Astrocyte (in vitro differentiated cells and primary cell): Measurements from ENCODE around the gene RUBCNL. TPM values are rescaled to one million over a fixed set of nuclear protein-coding genes. Genes with fewer than 3 reads are reported as not detected.

Experiments
- DNase-seq: peaks from one replicate; pipeline ENCODE4 v3.0.0-alpha.2; 2010; ENCODE audit warnings: low read depth
- FAIRE-seq: peaks from 2 replicates; lab custom pipeline; 2011; peaks lifted over from hg19 to GRCh38; lab: Jason Lieb, UNC
- H2AFZ ChIP-seq: 2 replicates; pipeline ENCODE4 v1.6.0; 2012; ENCODE audit warnings: low read depth, low read length, inconsistent platforms
- H3K27ac ChIP-seq: 2 replicates; pipeline ENCODE4 v1.5.1; 2011; ENCODE audit warnings: low read depth, low read length, inconsistent platforms
- H3K27me3 ChIP-seq: 2 replicates; pipeline ENCODE4 v1.6.0; 2011; ENCODE audit warnings: low read length, inconsistent platforms; ENCODE audit not compliant: insufficient read depth
- H3K36me3 ChIP-seq: 2 replicates; pipeline ENCODE4 v1.5.1; 2011; ENCODE audit warnings: low read length, inconsistent platforms; ENCODE audit not compliant: insufficient read depth
- H3K4me1 ChIP-seq: 2 replicates; pipeline ENCODE4 v1.5.1; 2011; ENCODE audit warnings: low read length, inconsistent platforms; ENCODE audit not compliant: insufficient read depth
- H3K4me2 ChIP-seq: 2 replicates; pipeline ENCODE4 v1.6.0; 2012; ENCODE audit warnings: low read length, inconsistent platforms
- H3K4me3 ChIP-seq: 2 replicates; pipeline ENCODE4 v1.5.1; 2011; ENCODE audit warnings: low read depth, mild to moderate bottlenecking, low read length, inconsistent platforms; ENCODE audit not compliant: insufficient read depth
- H3K79me2 ChIP-seq: 2 replicates; pipeline ENCODE4 v1.6.0; 2012; ENCODE audit warnings: mild to moderate bottlenecking, low read length, inconsistent platforms; ENCODE audit not compliant: insufficient read depth
- H3K9ac ChIP-seq: 2 replicates; pipeline ENCODE4 v1.6.0; 2012; ENCODE audit warnings: mild to moderate bottlenecking, low read length, inconsistent platforms
- H3K9me3 ChIP-seq: 2 replicates; pipeline ENCODE4 v1.5.1; 2012; ENCODE audit warnings: low read depth, mild to moderate bottlenecking, low read length, inconsistent platforms; ENCODE audit not compliant: insufficient read depth
- H4K20me1 ChIP-seq: 2 replicates; pipeline ENCODE4 v1.6.0; 2012; ENCODE audit warnings: low read length, inconsistent platforms; ENCODE audit not compliant: insufficient read depth
- H3K27ac Mint-ChIP-seq: one replicate; pipeline ENCODE4 v1.8.0; 2021; ENCODE audit warnings: mild to moderate bottlenecking, mixed read lengths; ENCODE audit not compliant: unreplicated experiment
- H3K27me3 Mint-ChIP-seq: one replicate; pipeline ENCODE4 v1.8.0; 2021; ENCODE audit warnings: low read depth, mixed read lengths; ENCODE audit not compliant: unreplicated experiment
- H3K36me3 Mint-ChIP-seq: one replicate; pipeline ENCODE4 v1.8.0; 2021; ENCODE audit warnings: low read depth, mixed read lengths; ENCODE audit not compliant: unreplicated experiment
- H3K4me1 Mint-ChIP-seq: one replicate; pipeline ENCODE4 v1.8.0; 2021; ENCODE audit warnings: low read depth, mixed read lengths; ENCODE audit not compliant: unreplicated experiment
- H3K4me3 Mint-ChIP-seq: one replicate; pipeline ENCODE4 v1.8.0; 2021; ENCODE audit warnings: mild to moderate bottlenecking, moderate library complexity, mixed read lengths; ENCODE audit not compliant: unreplicated experiment
- H3K9me3 Mint-ChIP-seq: one replicate; pipeline ENCODE4 v1.8.0; 2021; ENCODE audit warnings: mild to moderate bottlenecking, mixed read lengths; ENCODE audit not compliant: unreplicated experiment
- EZH2 ChIP-seq: IDR thresholded peaks from 2 replicates; pipeline ENCODE4 v1.6.1; 2012; ENCODE audit warnings: mild to moderate bottlenecking, low read length, inconsistent platforms; ENCODE audit not compliant: insufficient read depth
- total RNA-seq: library from RNA; stranded (reverse); gene quantifications from 2 replicates; pipeline ENCODE4 v1.2.1, GENCODE V29; 2021
- TF ChIP-seq, protein P1 (sequence below): IDR thresholded peaks from 2 replicates; pipeline ENCODE4 v1.5.1; 2011; ENCODE audit warnings: low read depth, mild to moderate bottlenecking, inconsistent platforms, low read length, moderate library complexity; ENCODE audit not compliant: insufficient read depth

The RUBCNL gene
- total RNA-seq, 1 donor from 2014 or later = 1.5 TPM

DNA sequence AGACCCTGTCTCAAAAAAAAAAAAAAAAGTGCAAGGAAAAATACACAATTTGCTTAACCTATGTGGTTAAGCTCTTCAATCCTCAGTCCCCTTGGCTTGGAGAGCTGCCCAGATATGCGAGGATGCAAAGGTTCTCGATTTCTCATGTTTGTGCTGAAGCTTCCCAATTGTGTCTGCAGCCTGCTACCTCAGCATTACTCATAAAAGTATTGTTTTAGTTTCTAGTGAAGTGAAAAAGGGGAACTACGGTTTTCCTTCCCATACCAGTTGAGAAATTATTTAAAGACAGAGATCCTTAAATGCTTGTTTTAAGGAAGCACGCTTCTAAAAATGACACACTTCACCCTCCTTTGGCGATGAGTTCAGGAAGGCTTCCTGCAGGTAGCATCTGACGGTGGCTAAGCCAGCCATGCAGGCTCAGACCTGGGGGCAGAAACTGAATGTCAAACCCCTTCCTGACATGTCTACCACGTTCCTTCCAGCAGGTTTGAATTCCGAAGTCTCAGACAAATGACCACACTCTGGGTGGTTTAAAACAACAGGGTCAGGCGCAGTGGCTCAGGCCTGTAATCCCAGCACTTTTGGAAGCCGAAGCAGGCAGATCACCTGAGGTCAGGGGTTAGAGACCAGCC lies 47.9 kb downstream of the RUBCNL start:
- H3K27me3 Mint-ChIP-seq = peaks cover 12% of the 10 kb centered on the region
- Histone ChIP-seq H3K27ac (peak overlapping the region; percentile 68), H3K4me2 (peak overlapping the region; percentile 74), H3K4me3 (no peak overlapping the region), H3K9ac (peak overlapping the region; percentile 27), H3K27me3 (peaks cover 54% of the 10 kb centered on the region), H3K4me1 (peaks cover 26% of the 10 kb centered on the region), H3K36me3 (no peaks in the 10 kb centered on the region), H3K9me3 (no peaks in the 10 kb centered on the region), H3K79me2 (no peaks in the 10 kb centered on the region), H4K20me1 (no peaks in the 10 kb centered on the region), H2AFZ (no peak overlapping the region)
- H3K27ac Mint-ChIP-seq = peak overlapping the region; percentile 6
- FAIRE-seq (peak; percentile 80), DNase-seq (peak; percentile 87)
- peaks cover 19% of the 10 kb centered on the region for H3K4me1 Mint-ChIP-seq
- peak overlapping the region; percentile 6 for H3K4me3 Mint-ChIP-seq
- H3K9me3 Mint-ChIP-seq = peaks cover 4% of the 10 kb centered on the region
- peaks cover 2% of the 10 kb centered on the region for H3K36me3 Mint-ChIP-seq
- TF ChIP-seq EZH2 = no peak
- TF ChIP-seq, protein P1, sequence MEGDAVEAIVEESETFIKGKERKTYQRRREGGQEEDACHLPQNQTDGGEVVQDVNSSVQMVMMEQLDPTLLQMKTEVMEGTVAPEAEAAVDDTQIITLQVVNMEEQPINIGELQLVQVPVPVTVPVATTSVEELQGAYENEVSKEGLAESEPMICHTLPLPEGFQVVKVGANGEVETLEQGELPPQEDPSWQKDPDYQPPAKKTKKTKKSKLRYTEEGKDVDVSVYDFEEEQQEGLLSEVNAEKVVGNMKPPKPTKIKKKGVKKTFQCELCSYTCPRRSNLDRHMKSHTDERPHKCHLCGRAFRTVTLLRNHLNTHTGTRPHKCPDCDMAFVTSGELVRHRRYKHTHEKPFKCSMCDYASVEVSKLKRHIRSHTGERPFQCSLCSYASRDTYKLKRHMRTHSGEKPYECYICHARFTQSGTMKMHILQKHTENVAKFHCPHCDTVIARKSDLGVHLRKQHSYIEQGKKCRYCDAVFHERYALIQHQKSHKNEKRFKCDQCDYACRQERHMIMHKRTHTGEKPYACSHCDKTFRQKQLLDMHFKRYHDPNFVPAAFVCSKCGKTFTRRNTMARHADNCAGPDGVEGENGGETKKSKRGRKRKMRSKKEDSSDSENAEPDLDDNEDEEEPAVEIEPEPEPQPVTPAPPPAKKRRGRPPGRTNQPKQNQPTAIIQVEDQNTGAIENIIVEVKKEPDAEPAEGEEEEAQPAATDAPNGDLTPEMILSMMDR = peak; percentile 24

DNA sequence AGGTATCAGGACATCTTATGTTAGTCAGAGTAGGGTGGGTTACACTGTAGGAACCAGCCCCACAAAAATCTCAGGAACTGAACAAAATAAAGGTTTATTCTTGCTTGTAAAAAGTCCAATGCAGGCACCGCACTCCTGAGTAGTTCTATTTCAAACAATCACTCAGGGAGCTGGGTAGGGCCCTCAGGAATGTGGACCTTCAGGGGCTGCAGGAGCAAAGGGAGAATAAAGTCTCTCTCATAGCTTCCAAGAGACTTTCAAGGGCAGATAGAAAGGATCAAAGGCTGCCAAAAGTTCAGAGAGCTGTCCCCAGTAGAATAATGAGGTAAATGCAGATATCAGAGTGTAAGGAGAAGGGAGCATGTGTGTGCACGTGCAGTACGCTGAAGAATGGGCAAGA lies 49.4 kb downstream of the RUBCNL start:
- H3K79me2 ChIP-seq = no peaks in the 10 kb centered on the region
- H3K4me2 ChIP-seq = no peak overlapping the region
- H3K36me3 ChIP-seq = no peaks in the 10 kb centered on the region
- no peak overlapping the region for H3K27ac ChIP-seq
- no peaks in the 10 kb centered on the region for H3K9me3 ChIP-seq
- TF ChIP-seq, protein P1 = no peak
- no peak for TF ChIP-seq EZH2
- no peak overlapping the region for H2AFZ ChIP-seq
- peaks cover 26% of the 10 kb centered on the region for H3K4me1 ChIP-seq
- peaks cover 19% of the 10 kb centered on the region for H3K4me1 Mint-ChIP-seq
- H3K27ac Mint-ChIP-seq = no peak overlapping the region
- peaks cover 7% of the 10 kb centered on the region for H3K27me3 Mint-ChIP-seq
- peaks cover 55% of the 10 kb centered on the region for H3K27me3 ChIP-seq
- H3K9ac ChIP-seq = no peak overlapping the region
- no peaks in the 10 kb centered on the region for H4K20me1 ChIP-seq
- no peaks in the 10 kb centered on the region for H3K36me3 Mint-ChIP-seq
- H3K9me3 Mint-ChIP-seq = peaks cover 4% of the 10 kb centered on the region
- H3K4me3 Mint-ChIP-seq = no peak overlapping the region
- H3K4me3 ChIP-seq = no peak overlapping the region
- no peak for DNase-seq
- FAIRE-seq = no peak
